Vagina (tissue), 2 donors: ENCODE measurements around the gene WEE1.

Experiments used
- CTCF ChIP-seq, 3 experiments: fragments of 450-650 bp in 2 of 3; fragments of 200-600 bp in 1 of 3; sonication (generic) in 1 of 3; IDR thresholded peaks; one replicate each; pipeline ENCODE4 v1.5.1; 2017 to 2019; ENCODE audit warnings: antibody characterized with exemption in 3 of 3, mild to moderate bottlenecking in 2 of 3, moderate library complexity in 2 of 3
- POLR2A ChIP-seq, 2 donors: fragments of 450-650 bp; IDR thresholded peaks; one replicate each; pipeline ENCODE4 v1.6.1; 2017; ENCODE audit warnings: antibody characterized with exemption in 2 of 2, mild to moderate bottlenecking in 2 of 2, moderate library complexity in 2 of 2
- POLR2AphosphoS5 ChIP-seq, 2 donors: sonication (generic); formaldehyde crosslinking; IDR thresholded peaks; one replicate each; pipeline ENCODE4 v1.9.0; 2017; ENCODE audit warnings: antibody characterized with exemption in 2 of 2, mild to moderate bottlenecking in 2 of 2, low read depth in 1 of 2; ENCODE audit not compliant: insufficient read depth in 1 of 2

DNA sequence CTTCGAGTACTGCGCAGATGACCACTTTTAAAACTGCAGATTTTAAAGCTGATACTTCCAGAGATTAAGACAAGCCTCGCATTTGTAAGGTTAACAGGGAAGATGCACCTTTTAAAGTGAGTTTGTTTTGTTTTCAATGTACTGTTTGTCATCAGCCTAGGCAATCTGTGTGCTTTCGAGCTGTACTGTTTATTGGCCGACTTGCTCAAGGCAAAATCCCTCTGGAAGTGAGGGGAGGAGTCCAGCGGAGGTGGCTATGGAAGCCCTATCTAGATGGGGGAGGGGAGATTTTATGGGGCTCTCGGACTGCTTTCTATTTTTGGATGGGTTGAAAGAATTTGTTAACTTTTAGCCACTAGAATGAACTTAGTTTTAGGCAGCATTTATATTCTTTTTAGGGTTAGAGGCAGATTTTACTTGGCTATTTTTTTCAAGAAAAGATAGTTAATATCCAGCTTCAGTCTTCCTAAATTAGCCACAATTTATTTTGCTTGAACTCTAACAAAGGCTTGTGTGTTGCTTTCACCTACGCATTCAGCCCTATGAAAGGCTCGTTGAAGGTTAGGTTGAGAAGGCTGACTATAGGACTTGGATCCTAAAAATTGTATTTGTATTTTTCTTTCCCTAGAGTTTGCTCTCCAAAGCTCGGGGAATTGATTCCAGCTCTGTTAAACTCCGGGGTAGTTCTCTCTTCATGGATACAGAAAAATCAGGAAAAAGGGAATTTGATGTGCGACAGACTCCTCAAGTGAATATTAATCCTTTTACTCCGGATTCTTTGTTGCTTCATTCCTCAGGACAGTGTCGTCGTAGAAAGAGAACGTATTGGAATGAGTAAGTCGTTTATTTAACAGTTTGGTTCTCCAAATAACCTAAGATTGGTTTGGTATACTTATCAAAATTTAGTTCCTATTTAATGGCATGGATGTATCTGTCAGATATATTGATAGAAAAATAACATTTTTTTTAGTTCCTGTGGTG is 2.1 kb downstream of the WEE1 start:
- TF ChIP-seq CTCF (IDR thresholded peaks at IDR 0.05) = no peak
- TF ChIP-seq POLR2AphosphoS5 (IDR thresholded peaks at IDR 0.05; ENCODE audit: insufficient read depth in 1 of 2, low read depth in 1 of 2) = peak in 1 of 2 donors; percentile 97
- TF ChIP-seq POLR2A (IDR thresholded peaks at IDR 0.05) = peak in 1 of 2 donors; percentile 20
